HG02938 (cell line): ENCODE data around the gene SULF2.
"Not testable (repeated sequence)": the region's sequence is repeated elsewhere in the genome, so short reads cannot be mapped to it uniquely, and the experiment has no call there.

Experiments
- ATAC-seq: cut with Tn5 transposase; IDR thresholded peaks from one replicate; pipeline ENCODE4 v1.9.1; 2021; ENCODE audit warnings: mild to moderate bottlenecking, moderate library complexity; ENCODE audit not compliant: unreplicated experiment

SULF2 gene

GRCh38 chr20:47785311-47785853, at the start of gene SULF2:
Gene SULF2, minus strand, starts transcription at chr20:47785481. Its CDS starts 28,118 bp downstream, at chr20:47757363.
- no peak for ATAC-seq

GRCh38 chr20:47831675-47832074, 46.4 kb upstream of the SULF2 start:
- not testable (repeated sequence) for ATAC-seq

GRCh38 chr20:47826716-47827115, 41.4 kb upstream of the SULF2 start:
- ATAC-seq, result not testable (repeated sequence)

GRCh38 chr20:47826006-47826405, 40.7 kb upstream of the SULF2 start:
- not testable (repeated sequence) for ATAC-seq

- ATAC-seq, result no peak
Measured at GRCh38 chr20:47825011-47825762, 39.9 kb upstream of the SULF2 start.

- not testable (repeated sequence) for ATAC-seq
Measured at GRCh38 chr20:47823941-47824340, 38.7 kb upstream of the SULF2 start.

GRCh38 chr20:47821481-47822100, 36.3 kb upstream of the SULF2 start:
- no peak for ATAC-seq

GRCh38 chr20:47818996-47819609, 33.8 kb upstream of the SULF2 start:
- no peak for ATAC-seq

- no peak for ATAC-seq
Measured at GRCh38 chr20:47818466-47818865, 33.2 kb upstream of the SULF2 start.

GRCh38 chr20:47818016-47818415, 32.7 kb upstream of the SULF2 start:
- no peak for ATAC-seq

GRCh38 chr20:47817573-47817972, 32.3 kb upstream of the SULF2 start:
- ATAC-seq, result no peak

- ATAC-seq, result no peak
Measured at GRCh38 chr20:47816487-47817451, 31.5 kb upstream of the SULF2 start.

GRCh38 chr20:47815866-47816265, 30.6 kb upstream of the SULF2 start:
- no peak for ATAC-seq

- no peak for ATAC-seq
Measured at GRCh38 chr20:47815416-47815806, 30.1 kb upstream of the SULF2 start.

- ATAC-seq, result no peak
Measured at GRCh38 chr20:47814632-47815415, 29.5 kb upstream of the SULF2 start.

GRCh38 chr20:47810721-47811347, 25.6 kb upstream of the SULF2 start:
- ATAC-seq, result no peak

- no peak for ATAC-seq
Measured at GRCh38 chr20:47810116-47810677, 24.9 kb upstream of the SULF2 start.

- ATAC-seq, result no peak
Measured at GRCh38 chr20:47809161-47809960, 24.1 kb upstream of the SULF2 start.
